NCI-H1092 (cell line): ENCODE data around the gene IQCN.
"Not testable (repeated sequence)": the region's sequence is repeated elsewhere in the genome, so short reads cannot be mapped to it uniquely, and the experiment has no call there.

Source experiments
- DNase-seq: peaks from one replicate; lab custom pipeline; 2025; lab: John Stamatoyannopoulos, UW

IQCN gene

DNA sequence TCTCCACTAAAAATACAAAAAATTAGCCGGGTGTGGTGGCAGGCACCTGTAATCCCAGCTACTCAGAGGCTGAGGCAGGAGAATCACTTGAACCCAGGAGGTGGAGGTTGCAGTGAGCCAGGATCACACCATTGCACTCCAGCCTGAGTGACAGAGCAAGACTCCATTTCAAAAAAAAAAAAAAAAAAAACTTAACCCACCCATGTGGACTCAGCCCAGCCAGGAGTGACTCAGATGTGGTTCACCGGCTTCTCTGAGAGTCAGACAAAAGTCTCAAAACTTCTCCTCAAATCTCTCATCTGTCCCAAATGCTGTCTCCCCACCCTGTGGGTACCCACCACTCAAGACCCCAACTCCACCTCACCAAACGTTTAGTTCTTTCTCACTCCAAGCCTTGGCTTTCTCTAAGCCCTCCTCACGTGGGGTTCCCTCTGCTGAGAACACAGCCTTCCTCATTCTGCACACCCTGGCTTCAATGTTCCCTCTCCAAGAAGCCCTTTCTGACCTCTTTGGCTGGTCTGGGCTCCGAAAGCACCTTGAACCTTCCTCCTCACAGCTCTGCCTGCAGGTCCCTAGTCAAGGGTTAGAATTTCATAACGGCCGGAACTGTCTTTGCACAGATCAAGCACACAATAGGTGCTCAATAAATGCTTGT is 59.3 kb downstream of the IQCN start:
- DNase-seq: no peak

- DNase-seq: no peak
These were observed 62.6 kb downstream of the IQCN start for GRCh38 chr19:18211683-18212082.

DNA sequence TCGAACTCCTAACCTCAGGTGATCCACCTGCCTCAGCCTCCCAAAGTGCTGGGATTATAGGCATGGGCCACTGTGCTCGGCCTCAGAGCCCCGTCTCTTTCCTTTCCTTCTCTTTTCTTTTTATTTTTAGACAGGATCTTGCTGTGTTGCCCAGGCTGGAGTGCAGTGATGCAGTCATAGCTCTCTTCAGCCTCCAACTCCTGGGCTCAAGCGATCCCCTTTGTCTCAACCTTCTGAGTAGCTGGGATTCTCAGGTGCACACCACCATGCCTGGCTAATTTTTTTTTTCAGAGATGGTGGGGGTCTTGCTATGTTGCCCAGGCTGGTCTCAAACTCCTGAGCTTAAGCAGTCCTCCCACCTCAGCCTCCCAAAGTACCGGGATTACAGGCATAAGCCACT is 64.3 kb downstream of the IQCN start:
- not testable (repeated sequence) for DNase-seq

- DNase-seq: no peak
These were observed 65.9 kb downstream of the IQCN start for GRCh38 chr19:18208098-18208951.
